HuH-7 (cell line): ENCODE results near the gene GALNT18.

Experiments used
- DNase-seq: peaks from one replicate; pipeline ENCODE4 v3.0.0; 2011; ENCODE audit warnings: low spot score

The GALNT18 gene

DNA sequence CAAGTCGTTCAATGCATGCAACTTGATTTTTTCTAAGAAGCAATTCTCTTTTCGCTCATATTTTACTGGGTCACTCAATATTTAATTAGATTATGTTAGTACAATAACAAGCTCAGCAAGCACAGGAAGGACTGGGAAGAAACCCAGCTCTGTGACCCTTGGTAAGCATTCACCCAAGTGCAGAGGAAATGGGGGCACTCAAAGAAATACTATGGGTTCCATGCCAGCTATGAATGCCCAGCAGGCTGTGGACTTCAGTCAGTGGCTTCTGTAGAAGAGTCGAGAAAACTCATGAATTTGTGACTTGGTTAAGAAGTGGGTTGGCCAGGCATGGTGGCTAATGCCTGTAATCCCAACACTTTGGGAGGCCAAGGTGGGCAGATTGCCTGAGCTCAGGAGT, 123.6 kb downstream of the GALNT18 start:
- no peak for DNase-seq

GRCh38 chr11:11496879-11497278, 124.9 kb downstream of the GALNT18 start:
- DNase-seq: no peak

DNA sequence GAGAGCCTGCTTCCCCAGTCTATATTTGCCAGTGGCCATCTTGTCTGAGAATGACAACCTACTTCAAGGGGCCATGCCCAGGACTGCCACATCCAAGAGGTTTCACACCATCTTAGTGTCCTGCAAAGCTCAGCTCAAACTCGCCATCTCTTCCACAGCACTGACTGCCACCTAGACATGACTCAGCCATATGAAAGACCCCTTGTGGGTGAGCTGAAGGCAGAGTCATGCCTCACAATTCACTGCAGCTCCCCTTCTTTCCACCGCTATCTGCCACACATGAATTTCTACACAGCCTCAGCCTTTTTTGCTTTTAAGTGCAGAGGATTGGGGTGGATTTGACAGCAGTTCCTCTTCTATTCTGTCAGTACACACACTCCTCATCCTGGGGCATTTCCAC, 127.5 kb downstream of the GALNT18 start:
- DNase-seq: no peak

GRCh38 chr11:11493698-11494097, 128.1 kb downstream of the GALNT18 start:
- no peak for DNase-seq

DNA sequence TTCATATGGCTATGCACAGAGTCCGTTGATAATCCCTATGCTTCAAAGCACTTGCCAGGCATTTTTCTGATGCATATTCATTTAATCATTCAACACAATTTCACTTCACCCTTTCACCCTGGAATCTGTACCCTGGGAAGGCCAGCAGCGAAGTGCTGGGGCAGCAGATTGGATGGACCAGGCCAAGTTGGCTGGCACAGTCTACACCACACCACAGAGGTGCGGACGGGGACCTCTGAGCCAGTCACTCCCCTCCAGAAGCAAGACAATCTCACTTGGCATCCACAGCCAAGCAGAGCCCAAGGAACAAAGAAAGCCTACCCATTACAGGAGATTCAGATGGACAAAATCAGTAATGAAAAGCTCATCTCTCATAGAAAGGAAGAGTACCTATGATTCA, 130.2 kb downstream of the GALNT18 start:
- no peak for DNase-seq

DNA sequence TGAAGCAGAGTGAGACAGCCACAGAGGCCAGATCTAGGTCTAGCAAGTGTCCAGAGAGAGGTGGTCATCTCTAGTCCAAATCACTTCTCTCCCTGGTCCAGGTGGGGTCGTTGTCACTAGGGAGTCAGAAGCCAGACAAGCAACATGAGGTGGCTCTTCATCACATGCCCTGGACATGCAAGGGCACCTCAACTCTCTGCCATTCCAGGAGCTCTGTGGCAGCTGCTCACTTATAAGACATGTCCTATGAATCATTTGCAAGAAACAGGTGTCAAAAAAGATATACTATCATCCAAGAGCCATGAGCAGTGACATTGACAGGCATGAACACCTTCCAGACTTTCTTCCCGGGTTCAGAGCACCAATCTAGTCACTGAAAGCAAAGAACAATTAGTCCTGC, 130.8 kb downstream of the GALNT18 start:
- no peak for DNase-seq

DNA sequence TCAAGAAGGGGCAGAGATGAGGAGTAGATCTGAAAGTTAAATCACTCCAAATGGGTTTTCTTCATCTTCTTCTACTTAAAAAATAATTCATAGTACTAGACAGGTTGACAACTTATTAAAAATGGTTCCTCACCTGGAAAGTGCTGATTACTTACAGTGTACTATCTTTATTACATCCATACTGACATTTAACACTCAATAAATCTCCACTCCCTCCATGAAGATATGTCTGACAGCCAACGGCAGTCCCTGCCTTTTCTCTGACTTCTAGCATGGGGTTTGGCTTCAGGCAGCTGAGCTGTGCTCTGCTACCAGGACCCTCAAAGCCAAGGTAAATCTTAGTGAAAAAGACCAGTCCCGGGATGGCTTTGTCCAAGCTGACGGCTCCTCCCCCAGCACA, 135.4 kb downstream of the GALNT18 start:
- no peak for DNase-seq

DNA sequence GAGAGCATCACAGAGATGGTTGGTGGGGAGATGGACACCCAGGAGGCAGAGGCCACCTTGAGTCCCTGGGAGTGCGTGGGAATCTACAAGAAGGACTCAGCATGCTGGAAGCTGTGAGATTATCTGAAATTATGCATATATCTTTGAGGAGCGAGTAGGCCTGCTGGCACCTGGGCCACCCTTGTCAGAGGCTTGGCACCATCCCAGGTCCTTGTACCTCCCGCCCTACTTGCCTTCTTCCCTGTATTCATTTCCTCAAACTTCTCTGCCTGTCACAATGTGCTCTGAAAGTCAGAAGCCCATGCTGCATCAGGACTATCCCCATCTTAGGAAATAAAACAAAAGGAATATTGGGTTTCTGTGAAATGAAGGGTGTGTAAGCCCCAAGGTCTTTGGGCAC, 135.8 kb downstream of the GALNT18 start:
- no peak for DNase-seq

DNA sequence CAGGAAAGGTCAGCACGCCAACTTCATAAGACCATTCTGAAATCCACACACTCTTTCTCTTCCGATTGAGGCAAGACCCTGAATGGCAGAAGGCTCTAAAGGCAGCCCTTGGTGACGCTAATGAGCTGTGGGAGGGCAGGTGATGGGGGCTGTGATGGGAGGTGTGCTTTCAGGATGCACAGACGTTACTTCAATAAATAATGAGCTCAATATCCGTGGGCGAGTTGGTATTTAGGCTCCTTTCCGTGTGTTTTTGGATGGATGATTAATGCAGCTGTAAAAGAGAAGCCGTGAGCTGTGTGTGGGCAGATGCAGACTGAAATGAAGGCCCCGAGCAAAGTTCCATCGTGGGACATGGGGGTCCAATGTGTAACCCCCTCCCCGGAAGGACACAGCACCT, 138.2 kb downstream of the GALNT18 start:
- DNase-seq: no peak

- no peak for DNase-seq
Observed at GRCh38 chr11:11482730-11483129, 139.1 kb downstream of the GALNT18 start.

- no peak for DNase-seq
Observed at GRCh38 chr11:11481371-11481770, 140.4 kb downstream of the GALNT18 start.

DNA sequence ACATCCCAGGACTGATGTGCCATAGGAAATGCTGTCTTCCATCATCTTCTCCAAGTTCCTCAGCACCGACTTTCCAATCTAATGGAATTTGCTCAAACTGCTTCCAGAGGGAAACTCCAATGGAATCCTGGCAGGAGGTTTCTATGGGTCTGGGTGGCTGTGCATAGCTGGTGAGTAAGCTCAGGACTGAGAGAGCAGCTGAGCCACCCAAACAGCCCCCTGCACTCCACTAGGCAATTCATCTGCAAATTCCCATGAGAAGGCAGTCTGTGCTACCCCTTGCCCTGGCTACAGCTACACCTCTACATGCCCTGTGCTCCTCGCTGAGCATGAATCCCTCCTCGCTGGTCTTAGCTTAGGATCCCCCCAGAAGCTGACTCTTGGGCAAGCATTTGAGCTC, 140.8 kb downstream of the GALNT18 start:
- no peak for DNase-seq

DNA sequence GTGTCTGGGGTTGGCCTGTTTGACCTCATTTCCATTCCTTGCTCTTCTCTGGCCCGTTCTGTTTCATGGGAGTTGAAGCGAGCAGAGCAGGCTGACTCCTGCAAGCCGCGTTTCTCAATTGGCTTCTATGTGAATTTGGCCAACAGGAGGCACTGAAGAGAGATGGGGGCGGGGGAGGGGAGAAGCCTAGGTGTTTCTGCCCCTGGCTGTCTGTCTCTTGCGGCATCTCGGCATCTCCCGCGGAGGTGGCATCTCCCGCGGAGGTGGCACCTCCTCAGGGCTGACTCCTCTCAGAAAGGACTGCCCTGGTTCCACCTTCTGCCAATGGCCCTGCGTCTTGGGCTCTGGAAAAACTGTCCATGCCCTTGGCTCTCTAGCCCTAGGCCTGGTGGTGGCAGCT, 143.1 kb downstream of the GALNT18 start:
- DNase-seq: no peak

- no peak for DNase-seq
Observed at GRCh38 chr11:11477695-11478420, 143.9 kb downstream of the GALNT18 start.

GRCh38 chr11:11476971-11477645, 144.7 kb downstream of the GALNT18 start:
- DNase-seq: no peak

DNA sequence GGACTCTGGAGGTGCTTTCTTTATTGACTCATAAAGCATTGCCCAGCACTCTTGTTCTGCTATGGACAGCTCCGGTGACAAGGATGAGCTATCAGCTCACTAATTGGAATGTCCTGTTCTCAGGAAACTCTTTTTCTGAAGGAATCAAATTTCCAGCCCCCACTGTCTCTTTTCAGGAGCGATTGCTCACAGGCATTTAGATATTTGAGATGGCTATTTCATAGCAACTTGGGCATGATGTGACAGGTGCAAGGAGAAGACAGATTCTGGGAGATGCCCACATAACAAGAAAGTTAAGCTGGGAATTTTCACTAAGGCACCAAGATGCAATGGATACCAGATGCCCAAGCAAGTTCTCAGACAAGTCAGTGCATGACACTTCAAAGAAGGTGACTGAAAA, 145.3 kb downstream of the GALNT18 start:
- no peak for DNase-seq

GRCh38 chr11:11472106-11472505, 149.7 kb downstream of the GALNT18 start:
- no peak for DNase-seq

GRCh38 chr11:11471201-11471600, 150.6 kb downstream of the GALNT18 start:
- DNase-seq: no peak

- DNase-seq: no peak
Observed at GRCh38 chr11:11468954-11469353, 152.9 kb downstream of the GALNT18 start.

GRCh38 chr11:11467312-11467711, 154.5 kb downstream of the GALNT18 start:
- DNase-seq: no peak

- no peak for DNase-seq
Observed at GRCh38 chr11:11464555-11464954, 157.2 kb downstream of the GALNT18 start.

GRCh38 chr11:11463405-11463804, 158.4 kb downstream of the GALNT18 start:
- DNase-seq: peak; percentile 15

DNA sequence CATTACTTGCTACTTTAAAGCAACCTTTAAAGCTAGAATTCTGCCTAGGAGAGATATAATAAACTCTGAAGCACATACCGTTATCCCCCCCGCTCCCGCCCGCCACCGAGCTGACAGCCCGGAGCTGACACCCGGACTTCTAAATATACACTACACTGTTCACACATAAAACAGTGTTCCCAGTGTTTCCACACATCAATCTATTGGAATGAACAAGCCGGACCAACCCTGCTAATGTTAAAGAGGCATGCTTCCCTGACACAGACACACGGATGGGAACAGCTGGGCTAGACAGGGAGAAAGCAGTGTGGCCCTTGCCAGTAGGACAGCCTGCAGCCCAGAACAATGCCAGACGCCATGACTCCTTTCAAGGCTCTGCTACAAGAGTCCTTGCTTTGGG, 160.3 kb downstream of the GALNT18 start:
- no peak for DNase-seq

DNA sequence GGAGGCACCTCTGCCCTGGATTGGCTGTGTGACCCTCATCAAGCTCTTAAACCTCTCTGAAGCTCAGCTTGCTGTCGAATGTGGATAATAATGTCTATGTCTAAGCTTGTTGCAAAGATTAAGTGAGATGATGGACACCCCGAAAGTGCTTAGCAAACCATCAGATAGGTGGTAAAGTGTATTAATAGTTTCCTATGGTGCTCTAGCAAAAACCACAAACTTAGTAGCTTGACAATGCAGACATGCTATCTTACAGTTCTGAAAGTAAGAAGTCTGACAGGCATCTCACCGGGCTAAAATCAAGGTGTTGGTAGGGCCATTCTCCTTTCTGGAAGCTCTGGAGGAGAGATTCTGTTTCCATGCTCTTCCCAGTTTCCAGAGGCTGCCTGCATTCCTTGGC, 162.2 kb downstream of the GALNT18 start:
- DNase-seq: no peak
